ENCODE data around the gene SGCD.
"Not testable (repeated sequence)": the region's sequence is repeated elsewhere in the genome, so short reads cannot be mapped to it uniquely, and the experiment has no call there.

DNA sequence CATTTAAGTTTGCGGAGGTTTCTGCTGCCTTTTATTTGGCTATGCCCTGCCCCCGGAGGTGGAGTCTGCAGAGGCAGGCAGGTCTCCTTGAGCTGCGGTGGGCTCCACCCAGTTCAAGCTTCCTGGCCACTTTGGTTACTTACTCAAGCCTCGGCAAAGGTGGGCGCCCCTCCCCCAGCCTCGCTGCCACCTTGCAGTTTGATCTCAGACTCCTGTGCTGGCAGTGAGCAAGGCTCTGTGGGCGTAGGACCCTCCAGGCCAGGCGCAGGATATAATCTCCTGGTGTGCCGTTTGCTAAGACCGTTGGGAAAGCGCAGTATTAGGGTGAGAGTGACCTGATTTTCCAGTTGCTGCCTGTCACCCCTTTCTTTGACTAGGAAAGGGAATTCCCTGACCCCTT, 283.6 kb downstream of the SGCD start:
- not testable (repeated sequence) for TF ChIP-seq POLR2A (IDR thresholded peaks at IDR 0.05); EP300 (IDR thresholded peaks at IDR 0.05; ENCODE audit: low read depth); POLR2AphosphoS5 (IDR thresholded peaks at IDR 0.05)
- TF ChIP-seq, protein P1, sequence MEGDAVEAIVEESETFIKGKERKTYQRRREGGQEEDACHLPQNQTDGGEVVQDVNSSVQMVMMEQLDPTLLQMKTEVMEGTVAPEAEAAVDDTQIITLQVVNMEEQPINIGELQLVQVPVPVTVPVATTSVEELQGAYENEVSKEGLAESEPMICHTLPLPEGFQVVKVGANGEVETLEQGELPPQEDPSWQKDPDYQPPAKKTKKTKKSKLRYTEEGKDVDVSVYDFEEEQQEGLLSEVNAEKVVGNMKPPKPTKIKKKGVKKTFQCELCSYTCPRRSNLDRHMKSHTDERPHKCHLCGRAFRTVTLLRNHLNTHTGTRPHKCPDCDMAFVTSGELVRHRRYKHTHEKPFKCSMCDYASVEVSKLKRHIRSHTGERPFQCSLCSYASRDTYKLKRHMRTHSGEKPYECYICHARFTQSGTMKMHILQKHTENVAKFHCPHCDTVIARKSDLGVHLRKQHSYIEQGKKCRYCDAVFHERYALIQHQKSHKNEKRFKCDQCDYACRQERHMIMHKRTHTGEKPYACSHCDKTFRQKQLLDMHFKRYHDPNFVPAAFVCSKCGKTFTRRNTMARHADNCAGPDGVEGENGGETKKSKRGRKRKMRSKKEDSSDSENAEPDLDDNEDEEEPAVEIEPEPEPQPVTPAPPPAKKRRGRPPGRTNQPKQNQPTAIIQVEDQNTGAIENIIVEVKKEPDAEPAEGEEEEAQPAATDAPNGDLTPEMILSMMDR (IDR thresholded peaks at IDR 0.05) = not testable (repeated sequence)

All from transverse colon (tissue), 4 donors.